ENCODE results near the gene CDH4.

Gene CDH4

GRCh38 chr20:61291166-61291829 lies 39.2 kb downstream of the CDH4 start:
- Histone ChIP-seq H3K27me3 (ENCODE audit: low read length) (no peaks in the 10 kb centered on the region), H3F3A (ENCODE audit: insufficient read depth) (no peaks in the 10 kb centered on the region), H3K9me2 (replicated peaks; ENCODE audit: insufficient read depth, low read length) (no peaks in the 10 kb centered on the region), H3K27ac (ENCODE audit: low read depth, low read length) (no peak overlapping the region), H3K4me3 (ENCODE audit: insufficient read depth, low read length, poor library complexity, severe bottlenecking) (no peak overlapping the region), H3K4me2 (ENCODE audit: low read depth, low read length, poor library complexity, severe bottlenecking) (no peak overlapping the region), H3K9ac (ENCODE audit: low read length) (no peak overlapping the region), H3K36me3 (ENCODE audit: low read length) (no peaks in the 10 kb centered on the region), H2AFZ (ENCODE audit: low read depth, low read length, severe bottlenecking) (no peak overlapping the region), H3K79me2 (ENCODE audit: insufficient read depth, low read length) (no peaks in the 10 kb centered on the region), H4K20me1 (ENCODE audit: low read depth, low read length) (no peaks in the 10 kb centered on the region), H3K9me3 (ENCODE audit: insufficient read depth, low read length) (no peaks in the 10 kb centered on the region)
- no peak for TF ChIP-seq CTCF (IDR thresholded peaks at IDR 0.05; ENCODE audit: insufficient read depth, low read length, poor library complexity, severe bottlenecking)
- no peak for TF ChIP-seq EZH2phosphoT487 (conservative IDR thresholded peaks at IDR 0.05; ENCODE audit: low read length)

GRCh38 chr20:61292391-61292790 lies 40.3 kb downstream of the CDH4 start:
- no peaks in the 10 kb centered on the region for H3K9me2 ChIP-seq (replicated peaks; ENCODE audit: insufficient read depth, low read length)
- no peak overlapping the region for H3K27ac ChIP-seq (ENCODE audit: low read depth, low read length)
- no peaks in the 10 kb centered on the region for H3K27me3 ChIP-seq (ENCODE audit: low read length)
- H3K4me3 ChIP-seq (ENCODE audit: insufficient read depth, low read length, poor library complexity, severe bottlenecking) = no peak overlapping the region
- H2AFZ ChIP-seq (ENCODE audit: low read depth, low read length, severe bottlenecking) = no peak overlapping the region
- H3F3A ChIP-seq (ENCODE audit: insufficient read depth) = no peaks in the 10 kb centered on the region
- no peak overlapping the region for H3K4me2 ChIP-seq (ENCODE audit: low read depth, low read length, poor library complexity, severe bottlenecking)
- no peaks in the 10 kb centered on the region for H3K36me3 ChIP-seq (ENCODE audit: low read length)
- H3K9me3 ChIP-seq (ENCODE audit: insufficient read depth, low read length) = no peaks in the 10 kb centered on the region
- TF ChIP-seq EZH2phosphoT487 (conservative IDR thresholded peaks at IDR 0.05; ENCODE audit: low read length) (no peak), CTCF (IDR thresholded peaks at IDR 0.05; ENCODE audit: insufficient read depth, low read length, poor library complexity, severe bottlenecking) (no peak)
- H3K9ac ChIP-seq (ENCODE audit: low read length) = no peak overlapping the region
- no peaks in the 10 kb centered on the region for H3K79me2 ChIP-seq (ENCODE audit: insufficient read depth, low read length)
- no peaks in the 10 kb centered on the region for H4K20me1 ChIP-seq (ENCODE audit: low read depth, low read length)

GRCh38 chr20:61292821-61293612 lies 41.0 kb downstream of the CDH4 start:
- no peaks in the 10 kb centered on the region for H3F3A ChIP-seq (ENCODE audit: insufficient read depth)
- no peak overlapping the region for H3K27ac ChIP-seq (ENCODE audit: low read depth, low read length)
- TF ChIP-seq EZH2phosphoT487 (conservative IDR thresholded peaks at IDR 0.05; ENCODE audit: low read length) (no peak), CTCF (IDR thresholded peaks at IDR 0.05; ENCODE audit: insufficient read depth, low read length, poor library complexity, severe bottlenecking) (no peak)
- no peaks in the 10 kb centered on the region for H3K27me3 ChIP-seq (ENCODE audit: low read length)
- no peaks in the 10 kb centered on the region for H4K20me1 ChIP-seq (ENCODE audit: low read depth, low read length)
- H2AFZ ChIP-seq (ENCODE audit: low read depth, low read length, severe bottlenecking) = no peak overlapping the region
- H3K9me2 ChIP-seq (replicated peaks; ENCODE audit: insufficient read depth, low read length) = no peaks in the 10 kb centered on the region
- H3K4me3 ChIP-seq (ENCODE audit: insufficient read depth, low read length, poor library complexity, severe bottlenecking) = no peak overlapping the region
- H3K36me3 ChIP-seq (ENCODE audit: low read length) = no peaks in the 10 kb centered on the region
- no peaks in the 10 kb centered on the region for H3K79me2 ChIP-seq (ENCODE audit: insufficient read depth, low read length)
- no peak overlapping the region for H3K4me2 ChIP-seq (ENCODE audit: low read depth, low read length, poor library complexity, severe bottlenecking)
- H3K9ac ChIP-seq (ENCODE audit: low read length) = no peak overlapping the region
- no peaks in the 10 kb centered on the region for H3K9me3 ChIP-seq (ENCODE audit: insufficient read depth, low read length)
